ENCODE results near the gene TEX44. TPM values are rescaled to one million over a fixed set of nuclear protein-coding genes. Genes with fewer than 3 reads are reported as not detected.

TEX44 gene
- total RNA-seq, 4 donors from 2014 or later, result not detected

DNA sequence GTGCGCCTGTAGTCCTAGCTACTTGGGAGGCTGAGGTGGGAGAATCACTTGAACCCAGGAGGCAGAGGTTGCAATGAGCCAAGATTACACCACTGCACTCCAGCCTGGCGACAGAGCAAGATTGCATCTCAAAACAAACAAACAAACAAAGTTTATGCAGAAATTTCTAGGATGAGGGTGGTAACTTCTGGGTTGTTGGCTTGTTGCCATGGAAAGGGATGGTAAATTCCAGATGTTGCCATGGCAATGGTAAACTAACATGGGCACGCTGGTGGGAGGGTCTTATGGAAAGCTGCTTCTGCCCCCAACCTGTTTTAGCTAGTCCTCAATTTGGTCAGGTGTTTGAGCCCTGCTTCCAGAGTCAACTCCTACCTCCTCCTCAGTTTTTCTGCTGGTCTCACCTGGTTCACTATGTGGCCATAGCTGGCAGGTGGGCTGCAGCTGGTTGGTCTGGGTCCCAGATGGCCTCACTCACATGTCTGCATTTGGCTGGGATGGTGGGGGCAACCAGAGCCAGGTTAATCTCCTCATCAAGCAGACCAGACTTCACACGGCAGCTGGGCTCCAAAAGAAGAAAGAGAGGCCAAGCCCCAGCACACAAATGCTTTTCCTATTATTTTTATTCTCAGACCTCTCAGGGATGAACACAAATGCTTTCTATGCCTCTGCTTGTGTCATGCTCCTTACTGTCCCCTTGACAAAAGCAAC lies 26.6 kb upstream of the TEX44 start:
- TF ChIP-seq, protein P1, sequence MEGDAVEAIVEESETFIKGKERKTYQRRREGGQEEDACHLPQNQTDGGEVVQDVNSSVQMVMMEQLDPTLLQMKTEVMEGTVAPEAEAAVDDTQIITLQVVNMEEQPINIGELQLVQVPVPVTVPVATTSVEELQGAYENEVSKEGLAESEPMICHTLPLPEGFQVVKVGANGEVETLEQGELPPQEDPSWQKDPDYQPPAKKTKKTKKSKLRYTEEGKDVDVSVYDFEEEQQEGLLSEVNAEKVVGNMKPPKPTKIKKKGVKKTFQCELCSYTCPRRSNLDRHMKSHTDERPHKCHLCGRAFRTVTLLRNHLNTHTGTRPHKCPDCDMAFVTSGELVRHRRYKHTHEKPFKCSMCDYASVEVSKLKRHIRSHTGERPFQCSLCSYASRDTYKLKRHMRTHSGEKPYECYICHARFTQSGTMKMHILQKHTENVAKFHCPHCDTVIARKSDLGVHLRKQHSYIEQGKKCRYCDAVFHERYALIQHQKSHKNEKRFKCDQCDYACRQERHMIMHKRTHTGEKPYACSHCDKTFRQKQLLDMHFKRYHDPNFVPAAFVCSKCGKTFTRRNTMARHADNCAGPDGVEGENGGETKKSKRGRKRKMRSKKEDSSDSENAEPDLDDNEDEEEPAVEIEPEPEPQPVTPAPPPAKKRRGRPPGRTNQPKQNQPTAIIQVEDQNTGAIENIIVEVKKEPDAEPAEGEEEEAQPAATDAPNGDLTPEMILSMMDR (IDR thresholded peaks at IDR 0.05; ENCODE audit: low read depth), result no peak

DNA sequence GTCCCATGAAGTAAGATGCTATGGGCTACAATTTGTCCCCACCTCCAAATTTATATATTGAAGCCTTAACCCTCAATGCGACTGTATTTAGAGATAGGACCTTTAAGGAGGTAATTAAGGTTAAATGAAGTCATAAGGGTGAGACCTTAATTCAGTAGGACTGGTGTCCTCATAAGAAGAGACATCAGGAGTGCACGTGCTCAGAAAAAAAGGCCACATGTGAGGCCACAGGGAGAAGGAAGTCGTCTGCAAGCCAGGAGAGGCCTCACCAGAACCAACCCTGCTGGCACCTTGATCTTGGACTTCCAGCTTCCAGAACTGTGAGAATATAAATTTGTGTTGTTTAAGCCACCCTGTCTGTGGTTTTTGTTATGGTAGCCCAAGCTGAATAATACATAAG lies 25.5 kb upstream of the TEX44 start:
- TF ChIP-seq, protein P1 (IDR thresholded peaks at IDR 0.05; ENCODE audit: low read depth), result no peak

DNA sequence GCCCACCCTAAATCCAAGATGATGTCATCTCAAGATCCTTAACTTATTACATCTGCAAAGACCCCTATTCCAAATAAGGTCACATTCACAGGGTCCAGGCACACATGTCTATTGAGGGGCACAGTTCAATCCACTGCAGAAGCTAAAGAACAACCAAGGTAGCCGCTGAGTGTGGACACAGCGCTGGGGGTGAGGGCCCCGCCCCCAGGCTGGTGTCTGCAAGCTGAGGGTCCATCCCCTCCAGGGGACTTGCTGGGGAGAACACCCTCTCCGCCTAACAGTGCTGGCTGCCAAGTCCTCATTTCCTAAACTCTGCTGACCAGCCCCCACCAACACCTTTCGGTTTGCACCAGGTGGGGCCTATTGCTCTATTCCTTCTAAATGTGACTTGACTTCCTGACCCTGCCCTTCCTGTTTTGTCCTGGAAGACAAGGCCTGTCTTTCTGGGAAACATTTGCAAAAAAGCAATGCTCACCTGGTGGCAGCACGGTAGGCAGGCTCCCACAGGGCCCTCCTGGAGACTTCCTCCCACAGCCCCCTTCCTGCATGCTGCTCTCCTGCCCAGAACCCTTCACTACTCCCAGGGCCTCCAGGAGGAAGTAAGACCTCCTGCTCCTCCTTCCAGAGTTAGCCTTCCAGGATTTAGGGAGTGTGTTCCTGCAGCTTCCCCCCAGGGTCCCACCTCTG lies 24.4 kb upstream of the TEX44 start:
- TF ChIP-seq, protein P1 (IDR thresholded peaks at IDR 0.05; ENCODE audit: low read depth), result no peak

DNA sequence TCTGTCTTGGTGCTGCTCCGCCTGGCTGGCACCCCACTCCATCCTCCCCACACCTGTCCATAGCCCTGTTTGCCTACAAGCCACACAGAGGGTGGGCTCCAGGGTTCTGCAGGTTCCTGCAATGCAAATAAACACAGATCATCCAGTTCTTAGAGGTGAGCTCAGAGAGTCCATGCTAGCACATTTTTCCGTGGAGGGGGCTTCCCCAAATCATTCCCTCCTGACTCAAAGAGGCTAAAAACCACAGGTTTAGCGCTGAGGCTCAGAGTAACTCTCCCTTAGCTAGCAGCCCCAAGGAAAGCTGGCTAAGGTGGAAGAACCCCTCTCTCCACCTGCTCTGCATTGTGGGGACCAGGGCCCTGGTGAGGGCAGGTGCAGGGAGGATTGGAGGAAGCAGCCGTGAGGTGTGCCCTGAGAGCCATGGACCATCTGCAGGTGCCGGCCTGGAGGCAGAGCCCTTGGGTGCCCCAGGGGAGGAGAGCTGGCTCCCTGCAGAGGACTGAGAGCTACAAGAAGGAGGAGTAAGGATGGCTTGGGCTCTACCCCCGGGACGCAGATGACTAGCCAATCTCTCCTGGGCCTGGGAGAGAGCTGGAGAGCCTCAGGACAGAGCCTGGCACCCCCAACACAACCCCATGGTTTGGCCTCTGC lies 23.8 kb upstream of the TEX44 start:
- TF ChIP-seq, protein P1 (IDR thresholded peaks at IDR 0.05; ENCODE audit: low read depth), result no peak

DNA sequence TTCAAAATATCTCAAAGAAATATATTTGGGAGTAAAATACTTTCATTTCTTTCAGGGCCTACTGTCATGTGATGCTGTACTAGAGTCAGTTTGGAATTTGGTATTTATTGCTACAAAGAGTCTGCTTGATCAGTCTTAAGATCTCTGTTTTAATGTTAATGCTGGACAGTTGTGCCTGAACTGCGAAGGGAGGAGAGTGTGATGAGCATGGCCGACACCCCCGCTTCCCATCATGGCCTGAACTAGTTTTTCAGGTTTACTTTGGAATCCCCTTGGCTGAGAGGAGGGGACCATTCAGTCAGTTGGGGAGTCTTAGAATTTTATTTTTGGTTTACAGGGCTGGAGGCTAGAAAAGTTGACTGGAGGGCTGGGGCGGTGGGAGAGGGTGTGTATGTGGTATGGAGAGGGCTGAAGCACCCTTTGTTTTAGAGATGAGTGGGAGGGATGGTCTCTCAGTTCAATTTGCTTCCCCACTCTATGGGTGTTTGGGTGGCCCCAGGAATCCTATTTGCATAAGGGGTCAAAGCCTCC lies 20.9 kb upstream of the TEX44 start:
- TF ChIP-seq, protein P1 (IDR thresholded peaks at IDR 0.05; ENCODE audit: low read depth), result no peak

DNA sequence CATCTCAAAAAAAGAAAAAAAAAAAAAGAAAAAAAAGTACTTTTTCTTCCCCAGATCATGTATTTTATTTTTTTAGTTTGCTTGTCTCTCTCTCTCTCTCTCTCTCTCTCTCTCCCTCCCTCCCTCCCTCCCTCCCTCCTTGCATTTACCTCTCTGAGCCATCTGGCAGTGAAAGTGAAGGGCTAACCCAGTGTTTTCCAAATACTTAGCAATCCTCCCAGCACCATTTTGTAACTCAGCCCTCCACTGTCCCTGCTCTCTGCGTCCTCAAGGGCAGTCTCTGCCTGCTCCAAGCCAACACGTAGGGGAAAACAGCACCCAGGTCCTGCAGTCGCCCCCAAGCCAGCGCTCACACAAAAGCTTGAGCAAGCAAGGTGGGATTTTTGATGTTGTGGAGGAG lies 19.6 kb upstream of the TEX44 start:
- TF ChIP-seq, protein P1 (IDR thresholded peaks at IDR 0.05; ENCODE audit: low read depth), result no peak
